ENCODE data around the gene SMCHD1. TPM values are rescaled to one million over a fixed set of nuclear protein-coding genes. Genes with fewer than 3 reads are reported as not detected.
"Not testable (repeated sequence)": the region's sequence is repeated elsewhere in the genome, so short reads cannot be mapped to it uniquely, and the experiment has no call there.

SMCHD1 gene
- total RNA-seq, 1 experiment from 2014 or later: 33.0 TPM

GRCh38 chr18:2805970-2806943, 150.7 kb downstream of the SMCHD1 start (continued):
- TF ChIP-seq TCF7 (CRISPR knock-in tag; IDR thresholded peaks at IDR 0.05; ENCODE audit: low read depth): no peak
- TF ChIP-seq RELA (CRISPR knock-in tag; IDR thresholded peaks at IDR 0.05; ENCODE audit: borderline replicate concordance): no peak
- TF ChIP-seq CBFB (CRISPR knock-in tag; IDR thresholded peaks at IDR 0.05; ENCODE audit: low read depth): no peak
- no peak for TF ChIP-seq KAT7 (CRISPR knock-in tag; IDR thresholded peaks at IDR 0.05; ENCODE audit: borderline replicate concordance)
- TF ChIP-seq JUN (CRISPR knock-in tag; IDR thresholded peaks at IDR 0.05): no peak
- TF ChIP-seq, protein P1, sequence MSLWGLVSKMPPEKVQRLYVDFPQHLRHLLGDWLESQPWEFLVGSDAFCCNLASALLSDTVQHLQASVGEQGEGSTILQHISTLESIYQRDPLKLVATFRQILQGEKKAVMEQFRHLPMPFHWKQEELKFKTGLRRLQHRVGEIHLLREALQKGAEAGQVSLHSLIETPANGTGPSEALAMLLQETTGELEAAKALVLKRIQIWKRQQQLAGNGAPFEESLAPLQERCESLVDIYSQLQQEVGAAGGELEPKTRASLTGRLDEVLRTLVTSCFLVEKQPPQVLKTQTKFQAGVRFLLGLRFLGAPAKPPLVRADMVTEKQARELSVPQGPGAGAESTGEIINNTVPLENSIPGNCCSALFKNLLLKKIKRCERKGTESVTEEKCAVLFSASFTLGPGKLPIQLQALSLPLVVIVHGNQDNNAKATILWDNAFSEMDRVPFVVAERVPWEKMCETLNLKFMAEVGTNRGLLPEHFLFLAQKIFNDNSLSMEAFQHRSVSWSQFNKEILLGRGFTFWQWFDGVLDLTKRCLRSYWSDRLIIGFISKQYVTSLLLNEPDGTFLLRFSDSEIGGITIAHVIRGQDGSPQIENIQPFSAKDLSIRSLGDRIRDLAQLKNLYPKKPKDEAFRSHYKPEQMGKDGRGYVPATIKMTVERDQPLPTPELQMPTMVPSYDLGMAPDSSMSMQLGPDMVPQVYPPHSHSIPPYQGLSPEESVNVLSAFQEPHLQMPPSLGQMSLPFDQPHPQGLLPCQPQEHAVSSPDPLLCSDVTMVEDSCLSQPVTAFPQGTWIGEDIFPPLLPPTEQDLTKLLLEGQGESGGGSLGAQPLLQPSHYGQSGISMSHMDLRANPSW (CRISPR knock-in tag; conservative IDR thresholded peaks at IDR 0.05; ENCODE audit: low read depth): no peak
- TF ChIP-seq OVOL2 (CRISPR knock-in tag; IDR thresholded peaks at IDR 0.05; ENCODE audit: borderline replicate concordance): no peak
- TF ChIP-seq NFE2L1 (CRISPR knock-in tag; IDR thresholded peaks at IDR 0.05): no peak

DNA sequence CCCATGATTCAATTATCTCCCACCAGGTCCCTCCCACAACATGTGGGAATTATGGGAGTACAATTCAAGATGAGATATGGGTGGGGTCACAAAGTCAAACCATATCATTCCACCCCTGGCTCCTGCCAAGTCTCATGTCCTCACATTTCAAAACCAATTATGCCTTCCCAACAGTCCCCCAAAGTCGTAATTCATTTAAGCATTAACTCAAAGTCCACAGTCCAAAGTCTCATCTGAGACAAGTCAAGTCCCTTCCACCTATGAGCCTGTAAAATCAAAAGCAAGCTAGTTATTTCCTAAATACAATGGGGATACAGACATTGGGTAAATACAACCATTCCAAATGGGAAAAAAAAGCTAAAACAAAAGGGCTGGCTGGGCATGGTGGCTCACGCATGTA, 153.1 kb downstream of the SMCHD1 start:
- H3K4me1 Mint-ChIP-seq; H3K27ac Mint-ChIP-seq; ATAC-seq; H3K4me3 Mint-ChIP-seq; CTCF ChIA-PET; DNase-seq (ENCODE audit: low spot score); H3K27me3 Mint-ChIP-seq (ENCODE audit: low read depth): not testable (repeated sequence)
- peaks cover 44% of the 10 kb centered on the region for H3K9me3 Mint-ChIP-seq
- POLR2A ChIA-PET: interaction anchor here (0.7 kb wide), 2 partner anchors 30 to 83 kb away, joined by 5 to 9 read pairs; no protein-coding TSS in a partner anchor
- H3K36me3 Mint-ChIP-seq: peaks cover 28% of the 10 kb centered on the region

GRCh38 chr18:2809666-2810183, 154.2 kb downstream of the SMCHD1 start:
- H3K4me3 Mint-ChIP-seq; CTCF ChIA-PET; ATAC-seq; H3K27ac Mint-ChIP-seq; DNase-seq (ENCODE audit: low spot score); H3K27me3 Mint-ChIP-seq (ENCODE audit: low read depth); POLR2A ChIA-PET; H3K4me1 Mint-ChIP-seq: not testable (repeated sequence)
- H3K36me3 Mint-ChIP-seq: peaks cover 28% of the 10 kb centered on the region
- peaks cover 49% of the 10 kb centered on the region for H3K9me3 Mint-ChIP-seq

GRCh38 chr18:2811416-2811815, 155.9 kb downstream of the SMCHD1 start:
- H3K4me1 Mint-ChIP-seq: peaks cover 7% of the 10 kb centered on the region
- no peak for TF ChIP-seq ATF1 (CRISPR knock-in tag; IDR thresholded peaks at IDR 0.05)
- TF ChIP-seq TEAD4 (CRISPR knock-in tag; IDR thresholded peaks at IDR 0.05): no peak
- TF ChIP-seq HMGA2 (CRISPR knock-in tag; IDR thresholded peaks at IDR 0.05): no peak
- H3K27me3 Mint-ChIP-seq (ENCODE audit: low read depth): peaks cover 7% of the 10 kb centered on the region
- peaks cover 28% of the 10 kb centered on the region for H3K36me3 Mint-ChIP-seq
- DNase-seq (ENCODE audit: low spot score) (no peak), ATAC-seq (no peak)
- POLR2A ChIA-PET: no interaction called here
- CTCF ChIA-PET: no interaction called here
- no peak overlapping the region for H3K4me3 Mint-ChIP-seq
- peaks cover 58% of the 10 kb centered on the region for H3K9me3 Mint-ChIP-seq
- H3K27ac Mint-ChIP-seq: no peak overlapping the region

GRCh38 chr18:2814928-2815327, 159.4 kb downstream of the SMCHD1 start:
- no peak overlapping the region for H3K27ac Mint-ChIP-seq
- ChIA-PET CTCF (no interaction called here), POLR2A (no interaction called here)
- no peak overlapping the region for H3K4me3 Mint-ChIP-seq
- H3K36me3 Mint-ChIP-seq: peaks cover 20% of the 10 kb centered on the region
- TF ChIP-seq, protein P2, sequence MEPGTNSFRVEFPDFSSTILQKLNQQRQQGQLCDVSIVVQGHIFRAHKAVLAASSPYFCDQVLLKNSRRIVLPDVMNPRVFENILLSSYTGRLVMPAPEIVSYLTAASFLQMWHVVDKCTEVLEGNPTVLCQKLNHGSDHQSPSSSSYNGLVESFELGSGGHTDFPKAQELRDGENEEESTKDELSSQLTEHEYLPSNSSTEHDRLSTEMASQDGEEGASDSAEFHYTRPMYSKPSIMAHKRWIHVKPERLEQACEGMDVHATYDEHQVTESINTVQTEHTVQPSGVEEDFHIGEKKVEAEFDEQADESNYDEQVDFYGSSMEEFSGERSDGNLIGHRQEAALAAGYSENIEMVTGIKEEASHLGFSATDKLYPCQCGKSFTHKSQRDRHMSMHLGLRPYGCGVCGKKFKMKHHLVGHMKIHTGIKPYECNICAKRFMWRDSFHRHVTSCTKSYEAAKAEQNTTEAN (CRISPR knock-in tag; IDR thresholded peaks at IDR 0.05): no peak
- no peak for TF ChIP-seq ZNF138 (CRISPR knock-in tag; conservative IDR thresholded peaks at IDR 0.05)
- peaks cover 7% of the 10 kb centered on the region for H3K27me3 Mint-ChIP-seq (ENCODE audit: low read depth)
- H3K9me3 Mint-ChIP-seq: peaks cover 61% of the 10 kb centered on the region
- peaks cover 16% of the 10 kb centered on the region for H3K4me1 Mint-ChIP-seq
- ATAC-seq: no peak
- no peak for DNase-seq (ENCODE audit: low spot score)
